WTC11 (cell line): ENCODE data around the gene DDI1.

ENCODE experiments used
- ATF2 ChIP-seq: sonication (generic); formaldehyde crosslinking; IDR thresholded peaks from 2 replicates; pipeline ENCODE4 v1.8.1; 2022; ENCODE audit warnings: low read depth, missing genetic modification reagents, borderline replicate concordance
- ESRRA ChIP-seq: sonication (generic); formaldehyde crosslinking; IDR thresholded peaks from 2 replicates; pipeline ENCODE4 v1.8.1; 2022; ENCODE audit warnings: mild to moderate bottlenecking, missing genetic modification reagents, borderline replicate concordance
- ETV6 ChIP-seq: sonication (generic); formaldehyde crosslinking; IDR thresholded peaks from 2 replicates; pipeline ENCODE4 v1.8.1; 2022; ENCODE audit warnings: mild to moderate bottlenecking, missing genetic modification reagents
- GABPB1 ChIP-seq: sonication (generic); formaldehyde crosslinking; IDR thresholded peaks from 2 replicates; pipeline ENCODE4 v1.8.1; 2023; ENCODE audit warnings: mild to moderate bottlenecking, missing genetic modification reagents
- NFYB ChIP-seq: sonication (generic); formaldehyde crosslinking; conservative IDR thresholded peaks from 2 replicates; pipeline ENCODE4 v1.8.0; 2022; ENCODE audit warnings: low read depth, missing genetic modification reagents
- NR2C2 ChIP-seq: sonication (generic); formaldehyde crosslinking; IDR thresholded peaks from 2 replicates; pipeline ENCODE4 v1.8.0; 2022; ENCODE audit warnings: mild to moderate bottlenecking, missing genetic modification reagents
- NR3C1 ChIP-seq: sonication (generic); formaldehyde crosslinking; conservative IDR thresholded peaks from 2 replicates; pipeline ENCODE4 v1.8.1; 2023; ENCODE audit warnings: low read depth, mild to moderate bottlenecking, missing genetic modification reagents
- ZNF232 ChIP-seq: sonication (generic); formaldehyde crosslinking; IDR thresholded peaks from 2 replicates; pipeline ENCODE4 v1.8.0; 2022; ENCODE audit warnings: mild to moderate bottlenecking, missing genetic modification reagents
- TF ChIP-seq, protein P1 (sequence below): fragments of 200-600 bp; IDR thresholded peaks from 2 replicates; pipeline ENCODE4 v1.8.0; 2022; ENCODE audit warnings: antibody characterized with exemption
- TF ChIP-seq, protein P2 (sequence below): sonication (generic); formaldehyde crosslinking; conservative IDR thresholded peaks from 2 replicates; pipeline ENCODE4 v1.8.1; 2022; ENCODE audit warnings: mild to moderate bottlenecking, missing genetic modification reagents
- TF ChIP-seq, protein P3 (sequence below): sonication (generic); formaldehyde crosslinking; IDR thresholded peaks from 2 replicates; pipeline ENCODE4 v1.8.0; 2022; ENCODE audit warnings: mild to moderate bottlenecking, missing genetic modification reagents
- TF ChIP-seq, protein P4 (sequence below): sonication (generic); formaldehyde crosslinking; IDR thresholded peaks from 2 replicates; pipeline ENCODE4 v1.8.1; 2022; ENCODE audit warnings: missing genetic modification reagents, borderline replicate concordance
- TF ChIP-seq, protein P5 (sequence below): sonication (generic); formaldehyde crosslinking; IDR thresholded peaks from 2 replicates; pipeline ENCODE4 v1.8.1; 2023; ENCODE audit warnings: mild to moderate bottlenecking, missing genetic modification reagents

DNA sequence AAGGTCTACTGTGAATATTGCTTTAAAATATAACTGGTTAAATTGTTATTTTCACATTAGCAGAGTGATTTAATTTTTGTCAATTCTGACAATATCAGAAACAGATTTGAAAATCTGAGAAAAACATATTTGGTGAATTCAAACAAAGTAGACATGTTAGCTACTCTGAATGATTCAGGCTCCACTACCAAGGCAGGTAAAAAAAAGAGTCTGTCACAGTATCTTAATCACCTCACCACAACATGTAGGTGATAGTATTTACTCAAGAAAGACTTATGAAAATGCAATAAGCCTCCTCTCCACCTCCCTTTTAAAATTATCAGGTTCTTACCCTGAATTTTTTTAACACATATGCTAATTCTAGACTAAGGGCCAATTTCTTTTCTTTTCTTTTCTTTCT is 42.6 kb downstream of the DDI1 start:
- TF ChIP-seq, protein P1, sequence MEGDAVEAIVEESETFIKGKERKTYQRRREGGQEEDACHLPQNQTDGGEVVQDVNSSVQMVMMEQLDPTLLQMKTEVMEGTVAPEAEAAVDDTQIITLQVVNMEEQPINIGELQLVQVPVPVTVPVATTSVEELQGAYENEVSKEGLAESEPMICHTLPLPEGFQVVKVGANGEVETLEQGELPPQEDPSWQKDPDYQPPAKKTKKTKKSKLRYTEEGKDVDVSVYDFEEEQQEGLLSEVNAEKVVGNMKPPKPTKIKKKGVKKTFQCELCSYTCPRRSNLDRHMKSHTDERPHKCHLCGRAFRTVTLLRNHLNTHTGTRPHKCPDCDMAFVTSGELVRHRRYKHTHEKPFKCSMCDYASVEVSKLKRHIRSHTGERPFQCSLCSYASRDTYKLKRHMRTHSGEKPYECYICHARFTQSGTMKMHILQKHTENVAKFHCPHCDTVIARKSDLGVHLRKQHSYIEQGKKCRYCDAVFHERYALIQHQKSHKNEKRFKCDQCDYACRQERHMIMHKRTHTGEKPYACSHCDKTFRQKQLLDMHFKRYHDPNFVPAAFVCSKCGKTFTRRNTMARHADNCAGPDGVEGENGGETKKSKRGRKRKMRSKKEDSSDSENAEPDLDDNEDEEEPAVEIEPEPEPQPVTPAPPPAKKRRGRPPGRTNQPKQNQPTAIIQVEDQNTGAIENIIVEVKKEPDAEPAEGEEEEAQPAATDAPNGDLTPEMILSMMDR: no peak
- TF ChIP-seq, protein P2, sequence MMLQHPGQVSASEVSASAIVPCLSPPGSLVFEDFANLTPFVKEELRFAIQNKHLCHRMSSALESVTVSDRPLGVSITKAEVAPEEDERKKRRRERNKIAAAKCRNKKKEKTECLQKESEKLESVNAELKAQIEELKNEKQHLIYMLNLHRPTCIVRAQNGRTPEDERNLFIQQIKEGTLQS (CRISPR knock-in tag): no peak
- no peak for TF ChIP-seq NFYB
- no peak for TF ChIP-seq ZNF232 (CRISPR knock-in tag)
- no peak for TF ChIP-seq GABPB1 (CRISPR knock-in tag)
- TF ChIP-seq ETV6 (CRISPR knock-in tag): no peak
- no peak for TF ChIP-seq NR2C2
- TF ChIP-seq, protein P3, sequence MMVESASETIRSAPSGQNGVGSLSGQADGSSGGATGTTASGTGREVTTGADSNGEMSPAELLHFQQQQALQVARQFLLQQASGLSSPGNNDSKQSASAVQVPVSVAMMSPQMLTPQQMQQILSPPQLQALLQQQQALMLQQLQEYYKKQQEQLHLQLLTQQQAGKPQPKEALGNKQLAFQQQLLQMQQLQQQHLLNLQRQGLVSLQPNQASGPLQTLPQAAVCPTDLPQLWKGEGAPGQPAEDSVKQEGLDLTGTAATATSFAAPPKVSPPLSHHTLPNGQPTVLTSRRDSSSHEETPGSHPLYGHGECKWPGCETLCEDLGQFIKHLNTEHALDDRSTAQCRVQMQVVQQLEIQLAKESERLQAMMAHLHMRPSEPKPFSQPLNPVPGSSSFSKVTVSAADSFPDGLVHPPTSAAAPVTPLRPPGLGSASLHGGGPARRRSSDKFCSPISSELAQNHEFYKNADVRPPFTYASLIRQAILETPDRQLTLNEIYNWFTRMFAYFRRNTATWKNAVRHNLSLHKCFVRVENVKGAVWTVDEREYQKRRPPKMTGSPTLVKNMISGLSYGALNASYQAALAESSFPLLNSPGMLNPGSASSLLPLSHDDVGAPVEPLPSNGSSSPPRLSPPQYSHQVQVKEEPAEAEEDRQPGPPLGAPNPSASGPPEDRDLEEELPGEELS (CRISPR knock-in tag): no peak
- TF ChIP-seq, protein P4, sequence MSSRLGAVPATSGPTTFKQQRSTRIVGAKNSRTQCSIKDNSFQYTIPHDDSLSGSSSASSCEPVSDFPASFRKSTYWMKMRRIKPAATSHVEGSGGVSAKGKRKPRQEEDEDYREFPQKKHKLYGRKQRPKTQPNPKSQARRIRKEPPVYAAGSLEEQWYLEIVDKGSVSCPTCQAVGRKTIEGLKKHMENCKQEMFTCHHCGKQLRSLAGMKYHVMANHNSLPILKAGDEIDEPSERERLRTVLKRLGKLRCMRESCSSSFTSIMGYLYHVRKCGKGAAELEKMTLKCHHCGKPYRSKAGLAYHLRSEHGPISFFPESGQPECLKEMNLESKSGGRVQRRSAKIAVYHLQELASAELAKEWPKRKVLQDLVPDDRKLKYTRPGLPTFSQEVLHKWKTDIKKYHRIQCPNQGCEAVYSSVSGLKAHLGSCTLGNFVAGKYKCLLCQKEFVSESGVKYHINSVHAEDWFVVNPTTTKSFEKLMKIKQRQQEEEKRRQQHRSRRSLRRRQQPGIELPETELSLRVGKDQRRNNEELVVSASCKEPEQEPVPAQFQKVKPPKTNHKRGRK: no peak
- no peak for TF ChIP-seq ESRRA (CRISPR knock-in tag)
- TF ChIP-seq, protein P5, sequence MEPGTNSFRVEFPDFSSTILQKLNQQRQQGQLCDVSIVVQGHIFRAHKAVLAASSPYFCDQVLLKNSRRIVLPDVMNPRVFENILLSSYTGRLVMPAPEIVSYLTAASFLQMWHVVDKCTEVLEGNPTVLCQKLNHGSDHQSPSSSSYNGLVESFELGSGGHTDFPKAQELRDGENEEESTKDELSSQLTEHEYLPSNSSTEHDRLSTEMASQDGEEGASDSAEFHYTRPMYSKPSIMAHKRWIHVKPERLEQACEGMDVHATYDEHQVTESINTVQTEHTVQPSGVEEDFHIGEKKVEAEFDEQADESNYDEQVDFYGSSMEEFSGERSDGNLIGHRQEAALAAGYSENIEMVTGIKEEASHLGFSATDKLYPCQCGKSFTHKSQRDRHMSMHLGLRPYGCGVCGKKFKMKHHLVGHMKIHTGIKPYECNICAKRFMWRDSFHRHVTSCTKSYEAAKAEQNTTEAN: no peak
- TF ChIP-seq ATF2 (CRISPR knock-in tag): no peak
- TF ChIP-seq NR3C1 (CRISPR knock-in tag): no peak
